ENCODE results near the gene TLE6. TPM values are rescaled to one million over a fixed set of nuclear protein-coding genes. Genes with fewer than 3 reads are reported as not detected.

The TLE6 gene
- total RNA-seq, 2 experiments from 2014 or later = 2.4 to 3.2 TPM

DNA sequence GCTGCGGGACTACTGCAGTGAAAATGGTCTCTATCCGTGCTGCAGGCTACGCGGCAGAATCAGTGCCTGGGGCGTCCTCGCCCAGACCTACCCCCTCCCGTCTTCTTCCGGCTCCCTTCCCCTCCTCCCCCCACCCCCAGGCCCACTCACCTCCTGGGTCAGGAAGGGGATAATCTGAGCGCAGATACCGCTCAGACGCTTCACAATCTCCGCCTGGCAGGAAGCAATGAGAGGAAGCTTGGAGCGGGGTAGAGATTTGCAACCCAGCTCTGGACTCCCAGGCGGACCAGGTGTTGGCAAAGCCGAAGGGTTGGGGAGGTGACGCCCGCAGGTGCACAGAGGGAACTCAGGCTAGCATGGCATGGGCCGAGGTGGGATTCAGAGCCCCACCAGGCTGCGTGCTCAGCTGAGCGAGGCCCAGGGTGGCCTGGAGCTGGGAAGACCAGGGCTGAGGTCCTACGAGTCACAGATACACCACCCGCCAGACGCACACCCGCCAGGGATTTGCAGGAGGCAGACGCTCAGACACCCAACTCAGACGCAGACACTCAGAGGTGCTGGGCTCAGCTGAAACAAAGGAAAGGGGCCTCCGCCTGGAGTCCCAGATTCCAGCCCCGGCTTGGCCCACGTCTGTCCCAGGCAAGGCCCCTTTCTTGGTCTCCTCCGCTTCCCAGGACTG, 47.6 kb downstream of the TLE6 start:
- H3K27me3 Mint-ChIP-seq = peaks cover 9% of the 10 kb centered on the region
- H3K27ac Mint-ChIP-seq = no peak overlapping the region
- H3K36me3 Mint-ChIP-seq = no peaks in the 10 kb centered on the region
- peak overlapping the region; percentile 22 for H3K4me3 Mint-ChIP-seq
- DNase-seq = no peak
- peaks cover 25% of the 10 kb centered on the region for H3K4me1 Mint-ChIP-seq
- H3K9me3 Mint-ChIP-seq = no peaks in the 10 kb centered on the region

DNA sequence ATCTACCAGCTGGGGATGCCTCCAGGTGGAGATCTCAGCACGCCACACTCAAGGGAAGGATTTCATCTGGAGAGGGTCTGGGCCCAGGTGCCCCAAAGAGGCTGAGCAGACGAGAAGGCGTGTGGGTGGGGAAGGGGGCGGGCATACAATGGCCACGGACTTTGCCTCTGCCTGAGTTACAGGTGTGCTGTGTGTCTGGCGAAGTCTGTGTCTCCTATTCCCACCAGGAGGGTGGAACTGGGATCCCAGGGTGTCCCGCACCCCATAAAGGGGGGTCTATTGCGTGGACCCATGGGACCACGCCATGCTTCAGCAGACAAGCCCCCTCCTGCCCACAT, 48.2 kb downstream of the TLE6 start:
- Mint-ChIP-seq H3K4me3 (no peak overlapping the region), H3K27me3 (peaks cover 14% of the 10 kb centered on the region), H3K27ac (no peak overlapping the region), H3K9me3 (no peaks in the 10 kb centered on the region), H3K4me1 (peaks cover 27% of the 10 kb centered on the region), H3K36me3 (no peaks in the 10 kb centered on the region)
- DNase-seq = no peak

DNA sequence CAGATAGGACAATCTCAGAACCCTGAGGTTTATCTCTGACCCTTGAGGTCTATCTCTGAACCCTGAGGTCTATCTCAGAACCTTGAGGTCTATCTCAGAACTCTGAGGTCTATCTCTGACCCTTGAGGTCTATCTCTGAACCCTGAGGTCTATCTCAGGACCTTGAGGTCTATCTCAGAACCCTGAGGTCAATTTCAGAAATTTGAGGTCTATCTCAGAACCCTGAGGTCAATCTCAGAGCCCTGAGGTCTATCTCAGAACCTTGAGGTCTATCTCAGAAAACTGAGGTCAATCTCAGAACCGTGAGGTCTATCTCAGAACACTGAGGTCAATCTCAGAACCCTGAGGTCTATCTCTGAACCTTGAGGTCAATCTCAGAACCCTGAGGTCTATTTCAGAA, 49.4 kb downstream of the TLE6 start:
- Mint-ChIP-seq H3K36me3 (no peaks in the 10 kb centered on the region), H3K9me3 (no peaks in the 10 kb centered on the region), H3K4me3 (no peak overlapping the region), H3K4me1 (peaks cover 27% of the 10 kb centered on the region), H3K27me3 (peaks cover 14% of the 10 kb centered on the region), H3K27ac (no peak overlapping the region)
- DNase-seq = no peak

DNA sequence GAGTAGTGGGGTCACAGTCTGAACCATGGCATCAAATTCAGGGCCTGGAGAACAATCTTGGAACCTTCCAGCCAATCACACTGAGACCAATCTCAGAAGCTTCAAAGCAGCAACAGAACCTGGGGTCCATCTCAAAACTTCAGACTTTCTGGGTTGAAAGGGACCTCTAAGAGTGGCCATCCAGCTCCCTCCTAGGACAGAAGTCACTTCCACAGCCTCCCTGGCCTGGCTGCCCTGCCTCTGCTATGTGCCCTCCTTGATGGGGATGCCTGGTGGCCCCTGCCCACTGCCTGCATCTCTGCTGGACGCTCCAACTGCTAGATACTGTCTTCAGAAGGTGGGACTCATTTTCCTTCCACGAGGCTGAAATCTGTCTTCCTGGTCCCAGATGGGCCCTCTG, 49.9 kb downstream of the TLE6 start:
- Mint-ChIP-seq H3K27me3 (peaks cover 14% of the 10 kb centered on the region), H3K27ac (no peak overlapping the region), H3K4me1 (peaks cover 27% of the 10 kb centered on the region), H3K9me3 (no peaks in the 10 kb centered on the region), H3K4me3 (no peak overlapping the region), H3K36me3 (no peaks in the 10 kb centered on the region)
- no peak for DNase-seq

DNA sequence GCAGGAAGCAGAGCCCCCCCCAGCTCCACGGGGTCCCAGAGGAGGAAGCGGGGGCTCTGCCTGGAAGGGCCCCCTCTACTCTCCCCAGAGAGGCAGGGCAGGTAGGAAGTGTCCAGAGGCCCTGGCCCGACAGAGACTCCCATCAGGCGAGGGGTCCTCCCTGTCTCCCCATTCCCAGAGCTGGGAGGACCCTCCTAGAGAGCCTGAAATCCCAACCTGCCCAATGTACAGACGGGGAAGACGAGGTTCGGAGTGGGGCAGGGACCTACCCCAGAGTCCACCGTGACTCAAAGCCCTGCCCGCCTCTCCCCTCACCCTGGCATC, 50.6 kb downstream of the TLE6 start:
- no peak overlapping the region for H3K27ac Mint-ChIP-seq

DNA sequence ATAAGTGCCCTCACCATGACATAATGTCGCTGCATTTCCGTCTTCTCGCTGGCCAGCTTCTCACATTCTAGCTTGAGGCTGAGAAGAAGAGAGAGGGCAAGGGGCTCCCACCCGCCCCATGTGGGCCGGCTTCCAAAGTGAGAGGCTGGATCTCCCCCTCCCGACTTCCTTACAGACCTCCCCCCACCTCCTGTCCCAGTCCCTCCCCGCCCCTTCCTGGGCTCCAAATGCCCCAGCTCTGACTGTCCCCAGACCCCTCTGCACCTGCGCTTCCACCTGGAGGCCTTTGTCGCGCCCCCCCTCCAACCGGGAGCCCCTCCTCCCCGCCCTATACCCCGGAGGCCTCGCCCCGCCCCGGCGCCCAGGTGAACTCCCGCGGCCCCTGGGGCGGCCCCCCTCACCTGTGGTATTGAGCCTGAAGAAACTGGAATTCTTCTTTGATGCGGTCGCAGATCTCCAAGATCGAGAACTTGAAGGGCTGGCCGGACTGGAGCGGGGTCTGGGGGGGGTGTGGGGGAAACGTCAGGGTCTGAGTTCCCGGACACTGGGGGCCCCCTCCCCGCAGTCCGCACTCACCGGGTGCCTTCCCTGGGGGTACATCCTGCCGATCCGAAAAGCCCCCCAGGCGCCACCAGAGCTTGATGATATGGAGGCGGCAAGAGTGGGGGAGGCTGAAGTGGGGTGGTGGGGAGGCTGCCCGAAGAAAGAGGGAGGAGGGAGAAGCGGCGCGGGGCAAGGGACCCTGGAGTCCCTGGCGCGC, 51.1 kb downstream of the TLE6 start:
- Mint-ChIP-seq H3K36me3 (no peaks in the 10 kb centered on the region), H3K4me1 (peaks cover 24% of the 10 kb centered on the region), H3K9me3 (no peaks in the 10 kb centered on the region), H3K27me3 (peaks cover 14% of the 10 kb centered on the region), H3K27ac (no peak overlapping the region), H3K4me3 (peak overlapping the region; percentile 61)
- no peak for DNase-seq

More for the DNA sequence above, 50.6 kb downstream of the TLE6 start:
- no peaks in the 10 kb centered on the region for H3K9me3 Mint-ChIP-seq
- no peak for DNase-seq
- H3K36me3 Mint-ChIP-seq = no peaks in the 10 kb centered on the region
- H3K4me3 Mint-ChIP-seq = peak overlapping the region; percentile 61
- peaks cover 27% of the 10 kb centered on the region for H3K4me1 Mint-ChIP-seq
- peaks cover 14% of the 10 kb centered on the region for H3K27me3 Mint-ChIP-seq

DNA sequence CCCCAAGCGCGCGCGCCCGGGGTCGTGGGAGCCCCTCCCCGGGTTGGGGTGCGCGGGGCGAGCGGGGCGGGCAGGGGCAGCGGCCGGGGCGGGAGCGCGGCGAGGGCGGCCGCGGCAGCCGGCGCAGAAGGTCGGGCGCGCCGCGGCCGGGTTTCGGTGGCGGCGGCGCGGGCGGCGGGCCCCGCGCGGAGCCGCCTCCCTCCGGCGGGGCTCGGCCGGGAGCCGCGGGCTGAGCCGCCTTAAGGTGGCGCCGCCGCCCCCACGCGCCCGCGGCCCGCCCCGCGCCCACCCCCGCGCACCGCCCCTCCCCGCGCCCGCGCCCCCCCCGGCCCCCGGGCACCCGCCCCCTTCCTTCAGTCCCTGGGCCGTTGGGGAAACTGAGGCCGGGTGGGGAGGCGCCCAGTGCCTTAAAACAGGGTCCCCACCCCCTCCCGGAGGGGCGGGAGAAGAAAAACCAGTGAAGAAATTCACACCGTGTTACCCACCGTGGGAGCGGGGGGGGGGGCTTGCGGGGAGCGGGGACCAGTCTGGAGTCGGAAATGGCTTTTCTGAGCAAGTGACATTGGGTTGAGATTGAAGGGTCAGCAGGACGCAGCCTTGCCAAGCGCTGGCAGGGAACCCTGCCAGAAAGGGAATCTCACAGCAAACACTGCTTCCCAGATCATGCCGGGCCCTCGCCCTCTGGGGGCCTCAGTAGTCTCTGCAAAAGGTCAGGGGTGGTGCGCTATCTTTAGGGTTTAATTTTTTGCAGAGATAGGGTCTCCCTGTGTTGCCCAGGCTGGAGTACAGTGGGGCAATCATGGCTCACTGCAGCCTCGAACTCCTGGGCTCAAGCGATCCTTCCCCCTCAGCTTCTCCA, 51.9 kb downstream of the TLE6 start, which contains the start of gene TLE2:
Gene TLE2, minus strand, starts transcription at position 216 of the 859 bp plus-strand sequence. CDS start 376 bp downstream, outside the sequence.
- no peak within 1 kb of the TSS for H3K27ac Mint-ChIP-seq
- H3K36me3 Mint-ChIP-seq = no peaks in the 10 kb centered on the region
- no peaks in the 10 kb centered on the region for H3K9me3 Mint-ChIP-seq
- H3K4me3 Mint-ChIP-seq = peak within 1 kb of the TSS; percentile 61
- no peak for DNase-seq
- peaks cover 23% of the 10 kb centered on the region for H3K4me1 Mint-ChIP-seq
- H3K27me3 Mint-ChIP-seq = peaks cover 15% of the 10 kb centered on the region

DNA sequence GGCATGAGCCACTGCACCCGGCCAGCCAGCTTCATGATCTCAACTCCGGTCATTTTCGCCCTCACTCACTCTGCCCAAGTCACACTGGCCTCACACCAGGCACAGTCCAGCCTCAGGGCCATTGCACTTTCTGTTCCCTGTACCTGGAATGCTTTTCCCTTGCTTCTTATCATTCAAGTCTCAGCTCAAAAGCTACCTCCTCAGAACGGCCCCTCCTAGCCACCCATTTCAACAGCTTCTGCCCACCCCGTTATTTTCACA, 54.2 kb downstream of the TLE6 start:
- peaks cover 17% of the 10 kb centered on the region for H3K27me3 Mint-ChIP-seq
- no peak for DNase-seq
- no peaks in the 10 kb centered on the region for H3K36me3 Mint-ChIP-seq
- H3K4me1 Mint-ChIP-seq = peaks cover 24% of the 10 kb centered on the region
- no peak overlapping the region for H3K27ac Mint-ChIP-seq
- H3K4me3 Mint-ChIP-seq = no peak overlapping the region
- no peaks in the 10 kb centered on the region for H3K9me3 Mint-ChIP-seq

DNA sequence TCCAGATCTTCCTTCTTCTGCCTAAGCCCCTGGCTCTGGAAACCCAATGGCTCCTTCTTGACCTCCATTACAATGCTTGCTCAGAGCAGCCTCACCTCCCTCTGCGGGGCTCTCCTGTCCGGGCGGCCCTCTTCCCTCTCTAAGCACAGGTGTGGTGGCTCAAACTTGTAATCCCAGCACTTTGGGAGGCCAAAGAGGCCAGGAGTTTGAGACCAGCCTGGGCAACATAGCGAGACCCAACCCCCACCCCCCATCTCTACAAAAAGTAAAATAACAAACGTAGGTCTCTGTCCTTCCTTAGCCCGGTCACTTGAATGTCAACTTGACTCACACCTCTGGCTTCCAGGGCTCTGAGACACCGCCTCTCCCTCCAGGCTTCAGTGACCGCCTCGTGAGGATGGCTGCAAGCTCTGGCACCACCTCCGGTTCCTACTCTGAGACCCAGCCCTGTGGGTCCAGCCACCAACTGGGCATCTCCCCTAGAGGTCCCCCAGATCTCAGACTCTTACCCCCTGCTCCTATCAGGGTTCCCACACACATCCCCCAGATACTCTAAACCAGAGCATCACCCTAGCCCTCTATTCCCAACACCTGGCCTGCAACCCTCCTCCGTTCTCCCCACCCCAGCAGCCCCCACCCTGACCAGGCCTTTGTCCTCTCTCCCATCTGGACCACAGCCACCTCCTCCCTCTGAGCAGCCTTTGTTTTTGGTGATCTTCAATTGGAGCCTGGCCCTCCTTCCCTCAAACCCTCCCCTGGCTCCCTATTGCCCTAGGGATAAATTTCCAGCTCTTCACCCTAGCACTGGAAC, 56.4 kb downstream of the TLE6 start:
- H3K36me3 Mint-ChIP-seq = no peaks in the 10 kb centered on the region
- peaks cover 11% of the 10 kb centered on the region for H3K27me3 Mint-ChIP-seq
- peak overlapping the region; percentile 11 for H3K4me3 Mint-ChIP-seq
- no peaks in the 10 kb centered on the region for H3K9me3 Mint-ChIP-seq
- no peak for DNase-seq
- no peak overlapping the region for H3K27ac Mint-ChIP-seq
- peaks cover 24% of the 10 kb centered on the region for H3K4me1 Mint-ChIP-seq

DNA sequence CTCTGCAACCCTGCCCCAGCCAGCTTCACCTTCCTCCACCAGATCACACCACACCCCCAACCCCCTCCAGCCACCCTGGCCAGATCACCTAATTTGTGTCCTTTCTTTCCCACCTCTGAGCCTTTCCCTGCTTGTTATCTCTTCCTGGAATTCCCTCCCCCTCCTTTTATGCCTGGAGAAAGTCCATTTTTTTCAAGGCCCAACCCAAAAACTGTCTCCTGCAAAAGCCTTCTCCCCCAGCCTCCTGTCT, 57.0 kb downstream of the TLE6 start:
- DNase-seq = no peak
- H3K36me3 Mint-ChIP-seq = no peaks in the 10 kb centered on the region
- peaks cover 11% of the 10 kb centered on the region for H3K27me3 Mint-ChIP-seq
- H3K27ac Mint-ChIP-seq = no peak overlapping the region
- peak overlapping the region; percentile 11 for H3K4me3 Mint-ChIP-seq
- no peaks in the 10 kb centered on the region for H3K9me3 Mint-ChIP-seq
- peaks cover 24% of the 10 kb centered on the region for H3K4me1 Mint-ChIP-seq

DNA sequence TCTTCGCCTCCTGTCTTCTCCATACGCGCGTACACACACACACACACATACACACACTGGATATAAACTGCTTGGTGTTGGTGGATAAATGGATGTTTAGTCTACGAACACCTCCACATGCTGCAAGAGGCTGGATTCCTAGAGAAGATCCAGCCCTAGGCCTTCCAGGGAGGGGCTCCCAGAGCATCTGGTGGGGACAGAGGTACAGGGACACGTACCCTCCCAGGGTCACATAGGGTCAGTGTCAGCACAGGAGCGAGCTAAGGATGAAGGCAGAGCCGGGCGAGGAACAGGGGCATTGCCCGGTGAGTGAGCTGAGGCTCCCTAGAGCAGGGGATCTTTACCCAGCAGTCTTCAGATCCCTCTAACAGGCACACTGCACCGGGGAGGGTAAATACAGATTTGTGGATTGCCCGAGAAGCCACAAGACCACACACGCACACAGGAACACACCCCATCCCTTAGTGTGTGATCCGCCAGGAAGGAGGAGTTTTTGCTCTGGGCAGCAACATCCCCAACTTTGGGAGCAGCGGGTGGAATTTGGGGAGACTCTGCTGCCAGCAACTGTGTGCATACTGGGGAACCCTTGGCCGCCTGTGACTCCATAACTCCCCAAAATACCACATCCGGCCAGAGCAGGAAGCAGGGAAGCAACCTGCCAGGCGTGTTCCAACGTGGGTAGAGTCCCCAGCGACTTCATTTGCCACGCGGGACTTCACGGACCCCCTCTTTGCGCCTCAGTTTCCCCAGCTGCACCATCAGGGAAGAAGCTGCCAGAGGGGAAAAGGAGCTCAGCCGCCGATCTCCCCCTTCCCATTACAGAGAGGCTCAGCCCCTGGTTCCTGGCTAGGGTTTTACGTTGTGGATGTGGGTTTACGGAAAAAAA, 57.5 kb downstream of the TLE6 start:
- Mint-ChIP-seq H3K27ac (peak overlapping the region; percentile 94), H3K27me3 (peaks cover 9% of the 10 kb centered on the region), H3K9me3 (no peaks in the 10 kb centered on the region), H3K36me3 (no peaks in the 10 kb centered on the region), H3K4me1 (peaks cover 24% of the 10 kb centered on the region), H3K4me3 (peak overlapping the region; percentile 86)
- DNase-seq = peak; percentile 45

DNA sequence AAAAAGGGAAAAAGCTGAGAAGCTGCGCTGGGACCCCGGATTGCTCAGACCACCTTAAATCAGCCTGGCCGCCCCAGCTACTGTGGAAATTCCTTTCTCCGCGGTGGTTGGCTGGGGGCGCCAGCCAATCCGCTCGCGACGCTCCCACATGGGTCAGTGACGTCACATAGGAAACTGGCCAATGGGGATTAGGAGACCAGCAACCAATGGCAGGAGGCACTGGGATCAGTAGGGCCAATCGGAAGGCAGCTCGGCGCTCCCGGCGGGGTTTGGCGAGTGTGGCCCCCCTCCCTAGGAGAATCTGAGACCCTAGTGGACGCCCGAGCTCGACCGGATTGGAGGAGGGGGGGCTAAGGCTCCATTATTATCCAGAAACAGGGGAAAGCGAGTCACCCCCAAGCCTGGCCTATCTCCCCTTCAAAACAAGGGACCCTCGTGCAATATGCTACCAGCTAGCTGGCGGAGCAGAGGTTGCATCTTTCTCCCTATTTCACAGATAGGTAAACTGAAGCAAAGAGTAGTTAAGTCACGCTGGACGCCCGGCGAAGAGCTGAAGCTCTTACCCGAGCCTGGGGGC, 58.3 kb downstream of the TLE6 start:
- Mint-ChIP-seq H3K27ac (peak overlapping the region; percentile 94), H3K36me3 (no peaks in the 10 kb centered on the region), H3K9me3 (no peaks in the 10 kb centered on the region), H3K27me3 (peaks cover 3% of the 10 kb centered on the region), H3K4me3 (peak overlapping the region; percentile 86), H3K4me1 (peaks cover 28% of the 10 kb centered on the region)
- DNase-seq = peak; percentile 96

DNA sequence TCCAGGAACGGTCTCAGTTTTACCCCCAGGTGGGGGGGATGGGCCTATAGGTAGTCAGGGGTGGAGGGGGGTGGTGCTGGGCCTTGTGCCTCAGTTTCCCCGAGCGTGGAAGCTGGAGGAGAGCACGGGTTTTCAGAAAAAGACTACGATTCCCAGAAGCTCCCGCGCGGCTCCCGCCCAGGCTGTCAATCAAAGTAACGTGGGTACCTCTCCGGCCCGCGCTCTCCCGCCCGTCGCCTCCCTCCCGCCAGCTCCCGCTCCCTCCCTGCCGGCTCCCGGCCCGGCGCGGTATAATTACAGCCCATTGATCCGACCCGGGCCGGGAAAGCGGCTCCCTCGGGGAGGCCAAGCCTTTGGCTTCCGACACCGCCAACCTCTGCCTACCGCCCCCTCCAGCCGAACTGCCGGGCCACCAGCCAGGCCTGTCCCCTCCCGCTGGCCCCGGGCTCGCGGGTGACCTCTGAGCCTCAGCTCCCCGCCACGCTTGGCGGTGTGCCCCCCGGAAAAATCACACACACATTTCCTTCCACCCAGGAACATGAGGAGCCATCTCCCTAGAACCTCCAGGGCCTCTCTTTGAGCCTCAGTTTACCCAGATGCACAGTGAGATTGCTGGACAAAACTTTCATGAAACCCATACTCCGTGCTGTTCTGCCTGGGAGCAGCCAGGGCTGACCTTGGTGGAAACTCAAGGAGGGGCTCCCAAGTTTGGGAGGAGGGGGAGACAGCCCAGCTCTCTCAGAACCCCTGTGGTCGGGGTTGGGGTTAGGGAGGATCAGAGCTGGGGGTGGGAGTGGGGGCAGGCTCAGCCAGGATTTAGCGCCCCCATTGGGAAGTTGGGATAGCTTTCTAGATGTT, 59.0 kb downstream of the TLE6 start:
- no peaks in the 10 kb centered on the region for H3K9me3 Mint-ChIP-seq
- peak overlapping the region; percentile 86 for H3K4me3 Mint-ChIP-seq
- H3K4me1 Mint-ChIP-seq = peaks cover 29% of the 10 kb centered on the region
- DNase-seq = peak; percentile 83
- peak overlapping the region; percentile 94 for H3K27ac Mint-ChIP-seq
- peaks cover 3% of the 10 kb centered on the region for H3K27me3 Mint-ChIP-seq
- H3K36me3 Mint-ChIP-seq = no peaks in the 10 kb centered on the region

Data from activated naive CD8-positive, alpha-beta T cell treated with anti-CD3 and anti-CD28 coated beads for 36 hours (primary cell).